ENCODE data around the gene SLC39A7. TPM values are rescaled to one million over a fixed set of nuclear protein-coding genes. Genes with fewer than 3 reads are reported as not detected.

The SLC39A7 gene
- 169 and 203 TPM in 2 replicates for total RNA-seq

GRCh38 chr6:33200219-33201146 lies at the start of gene SLC39A7, which contains the start of gene RXRB:
SLC39A7 (plus strand) TSS chr6:33200867; CDS start chr6:33201246, 379 bp downstream.
RXRB (minus strand) TSS chr6:33200665; CDS start chr6:33200476, 189 bp downstream.

GRCh38 chr6:33192105-33192646 lies 8.5 kb upstream of the SLC39A7 start, which contains the start of gene COL11A2:
COL11A2 (minus strand) TSS chr6:33192467; CDS start chr6:33192240, 227 bp downstream.

GRCh38 chr6:33204415-33205190 lies 3.9 kb downstream of the SLC39A7 start, which contains the start of gene HSD17B8:
HSD17B8 (plus strand) TSS chr6:33204655; CDS start chr6:33204669, 14 bp downstream.

GRCh38 chr6:33208091-33208967 lies 7.7 kb downstream of the SLC39A7 start, which contains the start of gene RING1:
RING1 (plus strand) TSS chr6:33208500; CDS start chr6:33208823, 323 bp downstream.

Other genes with a start within 250 kb of the SLC39A7 start
- gene HLA-DMA, start 247.8 kb upstream of the SLC39A7 start, total RNA-seq = 1.8 and 2.1 TPM in 2 replicates
- 54.8 and 73.9 TPM in 2 replicates for gene BRD2, start 232.3 kb upstream of the SLC39A7 start, total RNA-seq
- gene HLA-DOA, start 191.3 kb upstream of the SLC39A7 start, total RNA-seq = under 0.01 TPM in 1 of 2 replicates, not detected in the other
- 2.8 TPM in 1 of 2 replicates, not detected in the other for gene HLA-DPA1, start 127.2 kb upstream of the SLC39A7 start, total RNA-seq
- 2.3 and 15.9 TPM in 2 replicates for gene HLA-DPB1, start 124.9 kb upstream of the SLC39A7 start, total RNA-seq
- 0.14 and 0.46 TPM in 2 replicates for gene COL11A2, start 8.4 kb upstream of the SLC39A7 start, total RNA-seq
- gene RXRB, start 202 bp upstream of the SLC39A7 start, total RNA-seq = 20.8 and 23.5 TPM in 2 replicates
- gene HSD17B8, start 3.8 kb downstream of the SLC39A7 start, total RNA-seq = 4.8 and 7.4 TPM in 2 replicates
- gene RING1, start 7.6 kb downstream of the SLC39A7 start, total RNA-seq = 26.2 and 38.6 TPM in 2 replicates
- gene VPS52, start 71.0 kb downstream of the SLC39A7 start, total RNA-seq = 36.6 and 36.8 TPM in 2 replicates
- gene RPS18, start 71.2 kb downstream of the SLC39A7 start, total RNA-seq = 7,769 and 8,323 TPM in 2 replicates
- gene B3GALT4, start 76.3 kb downstream of the SLC39A7 start, total RNA-seq = 7.1 and 8.8 TPM in 2 replicates
- gene WDR46, start 88.4 kb downstream of the SLC39A7 start, total RNA-seq = 88.8 and 89.3 TPM in 2 replicates
- gene PFDN6, start 88.7 kb downstream of the SLC39A7 start, total RNA-seq = 46.4 and 56.6 TPM in 2 replicates
- gene RGL2, start 98.1 kb downstream of the SLC39A7 start, total RNA-seq = 11.4 and 17.9 TPM in 2 replicates
- 44.2 and 51.1 TPM in 2 replicates for gene TAPBP, start 113.2 kb downstream of the SLC39A7 start, total RNA-seq
- gene ZBTB22, start 116.9 kb downstream of the SLC39A7 start, total RNA-seq = 18.6 and 20.2 TPM in 2 replicates
- gene DAXX, start 122.1 kb downstream of the SLC39A7 start, total RNA-seq = 48.2 and 53.4 TPM in 2 replicates
- 1.3 and 1.4 TPM in 2 replicates for gene KIFC1, start 191.0 kb downstream of the SLC39A7 start, total RNA-seq
- gene PHF1, start 210.1 kb downstream of the SLC39A7 start, total RNA-seq = 17.1 and 20.0 TPM in 2 replicates
- gene CUTA, start 217.2 kb downstream of the SLC39A7 start, total RNA-seq = 145 and 158 TPM in 2 replicates
- 1.7 and 3.9 TPM in 2 replicates for gene SYNGAP1, start 219.2 kb downstream of the SLC39A7 start, total RNA-seq

Data from smooth muscle cell of bladder (primary cell).